ENCODE results near the gene MAGI2. TPM values are rescaled to one million over a fixed set of nuclear protein-coding genes. Genes with fewer than 3 reads are reported as not detected.

The MAGI2 gene
- total RNA-seq, 1 experiment from 2014 or later, result 14.3 TPM

DNA sequence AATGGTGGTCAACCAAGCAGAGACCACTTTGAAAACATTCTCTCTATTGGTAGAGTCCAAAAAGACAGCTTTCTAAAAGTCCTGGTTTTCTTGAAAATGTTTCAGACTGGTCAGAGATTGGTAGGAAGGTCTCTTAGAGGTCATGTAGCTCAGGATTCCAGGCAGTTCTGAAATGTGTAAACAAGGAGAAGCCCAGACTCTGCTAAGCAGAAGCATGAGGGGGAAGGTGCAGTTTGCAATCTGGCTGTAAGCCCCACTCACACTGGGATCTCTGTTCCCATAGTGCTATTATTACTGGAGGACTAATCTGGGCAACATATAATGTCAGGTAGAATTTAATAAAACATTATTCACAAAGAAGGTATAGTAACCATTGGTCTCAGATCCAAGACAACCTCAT is 101.1 kb downstream of the MAGI2 start:
- Histone ChIP-seq H3K23me2 (ENCODE audit: insufficient read length, low read depth, low read length, poor library complexity, severe bottlenecking) (no peaks in the 10 kb centered on the region), H3K79me2 (ENCODE audit: insufficient read depth, low read length) (no peaks in the 10 kb centered on the region), H4K20me1 (ENCODE audit: control insufficient read depth, insufficient read depth, insufficient read length) (no peaks in the 10 kb centered on the region), H3K14ac (ENCODE audit: insufficient read depth, low read length) (no peak overlapping the region), H4K5ac (ENCODE audit: insufficient read length, low read depth, low read length) (no peak overlapping the region), H3K18ac (ENCODE audit: insufficient read length, low read depth, low read length) (no peak overlapping the region), H4K91ac (ENCODE audit: insufficient read length, low read depth, low read length) (no peak overlapping the region), H2BK15ac (ENCODE audit: low read depth, low read length) (no peak overlapping the region), H3T11ph (ENCODE audit: low read length) (no peak overlapping the region), H3K4me2 (ENCODE audit: insufficient read depth, insufficient read length, low read length) (no peak overlapping the region), H3K9ac (ENCODE audit: extremely low read depth, insufficient read length, low read length) (no peak overlapping the region), H4K8ac (replicated peaks; ENCODE audit: insufficient read length, low read depth, low read length) (no peak overlapping the region), H3K79me1 (ENCODE audit: insufficient read depth, low read depth, low read length, poor library complexity, severe bottlenecking) (no peaks in the 10 kb centered on the region), H2AK5ac (ENCODE audit: insufficient read length, low read length) (no peak overlapping the region), H3K9me3 (ENCODE audit: control insufficient read depth, low read depth, low read length) (no peaks in the 10 kb centered on the region), H2BK20ac (ENCODE audit: low read depth, low read length, poor library complexity, severe bottlenecking) (no peak overlapping the region), H2BK12ac (ENCODE audit: insufficient read length, low read depth, low read length) (no peak overlapping the region), H3K27ac (ENCODE audit: insufficient read length, low read depth, low read length) (no peak overlapping the region), H2AFZ (ENCODE audit: low read length) (no peak overlapping the region), H3K4ac (ENCODE audit: low read depth, low read length) (no peak overlapping the region), H3K56ac (ENCODE audit: insufficient read length, low read depth, low read length) (no peak overlapping the region), H3K27me3 (ENCODE audit: insufficient read depth, low read length) (no peaks in the 10 kb centered on the region), H2BK5ac (ENCODE audit: insufficient read length, low read length) (no peak overlapping the region), H2BK120ac (ENCODE audit: low read depth, low read length, poor library complexity, severe bottlenecking) (no peak overlapping the region), H3K23ac (ENCODE audit: insufficient read length, low read depth, low read length) (no peak overlapping the region), H3K4me1 (ENCODE audit: insufficient read depth, low read length) (no peaks in the 10 kb centered on the region)
- Mint-ChIP-seq H3K27me3 (ENCODE audit: low read depth) (no peaks in the 10 kb centered on the region; the same call in 1 of the 2 replicates), H3K4me1 (no peaks in the 10 kb centered on the region), H3K27ac (no peak overlapping the region), H3K9me3 (no peaks in the 10 kb centered on the region), H3K4me3 (no peak overlapping the region), H3K36me3 (ENCODE audit: insufficient read depth in 1 of 3, low read depth in 3 of 3) (no peaks in the 10 kb centered on the region)
- no peak for DNase-seq
- TF ChIP-seq, protein P1, sequence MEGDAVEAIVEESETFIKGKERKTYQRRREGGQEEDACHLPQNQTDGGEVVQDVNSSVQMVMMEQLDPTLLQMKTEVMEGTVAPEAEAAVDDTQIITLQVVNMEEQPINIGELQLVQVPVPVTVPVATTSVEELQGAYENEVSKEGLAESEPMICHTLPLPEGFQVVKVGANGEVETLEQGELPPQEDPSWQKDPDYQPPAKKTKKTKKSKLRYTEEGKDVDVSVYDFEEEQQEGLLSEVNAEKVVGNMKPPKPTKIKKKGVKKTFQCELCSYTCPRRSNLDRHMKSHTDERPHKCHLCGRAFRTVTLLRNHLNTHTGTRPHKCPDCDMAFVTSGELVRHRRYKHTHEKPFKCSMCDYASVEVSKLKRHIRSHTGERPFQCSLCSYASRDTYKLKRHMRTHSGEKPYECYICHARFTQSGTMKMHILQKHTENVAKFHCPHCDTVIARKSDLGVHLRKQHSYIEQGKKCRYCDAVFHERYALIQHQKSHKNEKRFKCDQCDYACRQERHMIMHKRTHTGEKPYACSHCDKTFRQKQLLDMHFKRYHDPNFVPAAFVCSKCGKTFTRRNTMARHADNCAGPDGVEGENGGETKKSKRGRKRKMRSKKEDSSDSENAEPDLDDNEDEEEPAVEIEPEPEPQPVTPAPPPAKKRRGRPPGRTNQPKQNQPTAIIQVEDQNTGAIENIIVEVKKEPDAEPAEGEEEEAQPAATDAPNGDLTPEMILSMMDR (conservative IDR thresholded peaks at IDR 0.05), result no peak
